NCI-H2196 (cell line): Measurements from ENCODE around the gene RETREG3.
"Not testable (repeated sequence)": the region's sequence is repeated elsewhere in the genome, so short reads cannot be mapped to it uniquely, and the experiment has no call there.

Experiments used
- DNase-seq: peaks from one replicate; lab custom pipeline; 2025; ENCODE audit not compliant: unreplicated experiment; lab: John Stamatoyannopoulos, UW

RETREG3 gene

DNA sequence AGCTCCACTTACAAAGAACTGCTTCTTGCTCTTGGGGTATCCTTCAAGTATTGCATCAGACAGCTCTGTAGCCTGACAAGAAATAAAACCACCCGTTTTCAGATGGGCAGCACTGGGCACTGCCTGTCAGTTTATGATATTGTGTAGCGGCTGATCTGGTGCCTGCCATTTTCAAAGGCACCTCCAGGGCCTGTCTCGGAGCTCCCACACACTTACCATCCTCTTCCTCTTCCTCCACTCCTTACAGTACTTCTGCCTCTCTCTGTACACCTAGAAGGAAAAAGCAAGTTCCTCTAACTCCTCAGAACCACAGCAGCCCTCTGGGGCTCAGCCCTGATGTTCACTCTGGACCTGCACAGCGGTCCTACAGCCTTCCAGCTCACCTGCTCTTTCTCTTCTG lies 36.1 kb downstream of the RETREG3 start:
- no peak for DNase-seq

DNA sequence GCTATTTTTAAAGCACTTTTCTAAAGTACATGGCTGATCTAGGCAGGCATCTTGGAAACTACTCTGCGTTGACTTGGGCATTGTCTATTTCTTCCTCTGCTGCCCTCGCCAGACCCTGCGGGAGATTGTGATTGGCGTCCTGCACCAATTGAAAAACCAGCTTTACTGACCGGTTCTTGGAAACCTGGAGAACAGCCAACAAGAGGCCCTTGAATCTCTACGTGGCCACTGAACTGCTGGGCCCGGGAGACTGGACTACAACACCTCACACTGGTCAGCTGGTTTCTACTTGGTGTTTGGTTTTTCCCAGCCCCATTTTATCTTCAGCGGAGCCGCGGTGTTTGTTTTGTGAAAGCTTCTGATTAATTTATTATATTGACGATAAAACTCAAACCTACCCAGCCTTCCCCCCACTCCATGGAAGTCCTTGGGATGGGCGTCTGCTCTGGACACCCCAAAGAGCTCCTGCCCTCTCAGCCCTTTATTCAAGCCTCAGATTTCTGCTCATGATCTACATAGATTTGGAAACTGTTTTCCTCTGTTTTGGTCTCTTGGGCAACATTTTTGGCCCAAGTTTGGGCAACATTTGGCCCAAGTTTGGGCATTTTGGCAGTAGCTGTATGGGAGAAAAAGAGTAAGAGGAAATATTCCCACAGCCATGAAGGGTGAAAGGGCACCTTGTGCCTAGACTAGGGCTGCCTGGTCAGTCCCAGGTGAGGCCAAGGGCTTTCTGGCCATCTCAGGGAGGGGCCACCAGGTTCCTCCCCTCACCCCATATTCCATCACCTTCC lies 37.5 kb downstream of the RETREG3 start:
- DNase-seq, result no peak

DNA sequence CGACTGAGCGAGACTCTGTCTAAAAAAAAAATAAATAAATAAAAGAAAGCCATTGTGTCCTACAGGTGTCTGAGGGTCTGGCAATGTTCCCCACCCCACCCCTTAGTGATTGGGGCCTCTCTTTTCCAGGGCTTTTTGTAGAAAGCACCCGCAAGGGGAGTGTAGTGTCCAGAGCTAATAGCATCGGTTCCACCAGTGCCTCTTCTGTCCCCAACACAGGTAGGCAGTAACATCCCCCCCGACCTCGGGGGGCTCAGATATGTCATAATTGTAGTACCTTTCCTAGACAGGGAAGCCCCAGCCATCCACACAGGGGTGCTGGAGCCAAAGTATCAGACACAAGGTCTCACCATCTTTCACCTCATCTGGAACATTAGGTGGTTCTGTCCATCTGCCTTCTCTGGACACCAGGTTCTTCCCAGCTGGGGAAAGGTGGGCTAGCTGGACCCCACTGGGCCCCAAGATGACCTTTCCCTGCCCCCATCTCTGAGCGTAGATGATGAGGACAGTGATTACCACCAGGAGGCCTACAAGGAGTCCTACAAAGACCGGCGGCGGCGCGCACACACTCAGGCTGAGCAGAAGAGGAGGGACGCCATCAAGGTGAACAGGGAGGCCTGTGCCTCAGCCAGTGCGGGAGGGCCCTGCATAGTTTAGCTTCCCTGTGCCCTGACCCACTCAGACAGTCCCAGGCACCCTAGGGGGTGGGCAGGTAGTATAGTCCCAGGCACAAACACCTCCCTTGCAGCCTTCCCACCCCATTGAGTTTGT lies 40.6 kb downstream of the RETREG3 start:
- DNase-seq, result no peak

DNA sequence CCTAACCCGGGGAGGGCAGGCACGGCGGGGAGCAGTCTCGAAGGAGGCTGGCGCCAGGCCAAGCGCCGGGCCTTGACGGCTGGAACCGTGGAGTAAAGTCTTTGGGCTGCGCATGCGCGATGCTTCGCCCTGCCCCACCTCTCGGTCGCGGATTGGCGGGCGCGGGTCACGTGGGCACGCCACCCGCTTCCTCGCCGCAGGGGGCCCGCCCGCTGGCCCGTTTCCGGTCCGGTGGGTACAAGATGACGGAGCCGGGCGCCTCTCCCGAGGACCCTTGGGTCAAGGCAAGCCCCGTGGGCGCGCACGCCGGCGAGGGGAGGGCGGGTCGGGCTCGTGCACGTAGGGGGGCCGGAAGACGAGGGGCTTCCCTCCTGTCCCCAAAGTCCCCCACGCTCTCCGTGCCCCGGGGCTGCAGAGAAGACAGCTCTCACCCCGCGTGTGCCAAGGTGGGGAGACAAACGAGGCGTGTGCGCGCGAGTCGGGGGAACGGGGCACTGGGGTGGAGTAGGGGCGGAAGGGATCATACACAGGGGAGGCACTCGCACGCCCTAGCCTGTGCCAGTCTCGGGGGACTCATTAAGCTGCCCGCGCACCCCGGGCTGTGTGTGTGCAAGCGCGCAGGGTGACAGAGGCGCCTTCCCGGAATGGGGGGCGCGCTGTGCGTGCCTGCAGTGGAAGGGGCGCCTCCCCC lies 42.1 kb downstream of the RETREG3 start, which contains the start of gene MLX:
TSS of gene MLX (plus strand) at position 218 of the 691 bp plus-strand sequence. CDS start at position 243, 25 bp downstream.
- DNase-seq, result peak; percentile 89

DNA sequence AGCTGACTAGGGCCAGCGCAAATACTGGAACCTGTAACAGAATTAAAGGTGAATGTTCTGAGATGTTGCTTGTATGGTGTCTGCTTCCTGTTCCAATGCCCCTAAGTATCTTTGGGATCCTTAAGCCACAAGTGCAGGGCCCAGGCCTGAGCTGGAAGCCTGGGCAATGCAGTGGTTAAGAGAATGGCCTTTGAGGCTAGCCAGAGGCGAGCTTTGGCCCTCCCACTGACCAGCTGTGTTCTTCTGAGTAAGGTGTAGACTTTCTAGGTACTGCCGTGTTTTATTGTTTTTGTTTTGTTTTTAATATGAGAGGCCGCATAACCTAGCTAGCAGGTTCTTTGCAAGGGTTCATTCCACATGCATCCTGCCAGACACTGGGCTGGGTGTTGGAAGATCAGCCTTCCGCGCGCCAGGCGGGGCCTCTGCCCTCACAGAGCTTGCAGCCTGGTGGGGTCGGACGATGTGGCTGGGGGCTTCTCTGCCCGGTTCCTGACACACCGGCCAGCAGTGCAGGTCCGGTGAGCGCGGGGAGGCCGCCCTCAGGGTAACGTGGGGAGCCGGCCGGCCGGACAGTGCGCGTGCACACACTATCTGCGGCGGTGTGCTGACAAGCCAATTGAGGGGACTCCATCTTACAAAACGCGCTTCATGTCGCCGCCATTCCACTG lies 42.8 kb downstream of the RETREG3 start:
- no peak for DNase-seq

DNA sequence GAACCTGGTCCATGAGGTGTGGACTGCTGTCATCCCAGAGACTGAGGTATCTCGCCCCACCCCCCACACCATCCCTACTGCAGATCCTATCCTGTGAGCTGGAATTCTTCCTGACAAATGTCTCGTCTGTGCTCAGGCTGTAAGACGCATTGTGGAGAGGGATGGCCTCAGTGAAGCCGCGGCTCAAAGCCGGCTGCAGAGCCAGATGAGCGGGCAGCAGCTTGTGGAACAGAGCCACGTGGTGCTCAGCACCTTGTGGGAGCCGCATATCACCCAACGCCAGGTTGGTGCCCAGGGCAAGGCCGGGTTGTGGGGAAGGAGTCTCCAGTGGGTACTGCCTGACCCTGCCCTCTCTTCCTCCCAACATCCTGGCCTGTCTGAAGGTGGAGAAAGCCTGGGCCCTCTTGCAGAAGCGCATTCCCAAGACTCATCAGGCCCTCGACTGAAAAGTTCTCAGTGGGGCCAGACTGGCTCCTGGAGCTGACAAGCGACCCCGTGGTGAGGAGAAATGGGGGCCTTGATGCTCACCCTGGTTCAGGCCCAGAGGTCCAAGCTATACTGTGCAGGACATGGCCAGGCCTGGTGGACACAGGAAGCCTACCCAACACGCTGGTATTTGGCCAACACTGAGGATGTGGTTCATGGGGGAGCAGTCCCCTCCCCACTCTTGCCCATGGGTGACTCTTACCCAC lies 43.5 kb downstream of the RETREG3 start:
- no peak for DNase-seq

DNA sequence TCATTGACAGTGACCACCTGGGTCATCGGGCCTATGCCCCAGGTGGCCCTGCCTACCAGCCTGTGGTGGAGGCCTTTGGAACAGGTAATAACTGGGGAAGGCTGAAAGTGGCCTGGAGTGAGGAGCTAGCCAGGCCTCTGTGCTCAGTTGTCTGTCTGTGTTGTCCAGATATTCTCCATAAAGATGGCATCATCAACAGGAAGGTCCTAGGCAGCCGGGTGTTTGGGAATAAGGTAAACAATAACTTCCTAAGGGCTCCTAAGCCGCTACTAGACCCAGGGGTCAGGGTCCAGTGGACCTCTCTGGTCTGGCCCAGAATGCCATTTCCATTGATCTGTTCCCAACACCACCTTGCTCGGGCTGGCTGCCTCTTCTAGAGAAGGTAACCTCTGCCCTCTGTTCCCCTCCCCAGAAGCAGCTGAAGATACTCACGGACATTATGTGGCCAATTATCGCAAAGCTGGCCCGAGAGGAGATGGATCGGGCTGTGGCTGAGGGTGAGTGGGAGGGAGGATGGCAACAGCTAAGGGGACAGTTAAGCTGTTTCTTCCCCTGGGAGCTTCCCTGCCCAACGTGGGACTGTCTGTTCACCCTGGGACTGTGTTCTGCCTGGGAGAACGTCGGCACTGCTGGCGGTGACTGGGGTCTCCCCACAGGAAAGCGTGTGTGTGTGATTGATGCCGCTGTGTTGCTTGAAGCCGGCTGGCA lies 44.2 kb downstream of the RETREG3 start:
- no peak for DNase-seq

DNA sequence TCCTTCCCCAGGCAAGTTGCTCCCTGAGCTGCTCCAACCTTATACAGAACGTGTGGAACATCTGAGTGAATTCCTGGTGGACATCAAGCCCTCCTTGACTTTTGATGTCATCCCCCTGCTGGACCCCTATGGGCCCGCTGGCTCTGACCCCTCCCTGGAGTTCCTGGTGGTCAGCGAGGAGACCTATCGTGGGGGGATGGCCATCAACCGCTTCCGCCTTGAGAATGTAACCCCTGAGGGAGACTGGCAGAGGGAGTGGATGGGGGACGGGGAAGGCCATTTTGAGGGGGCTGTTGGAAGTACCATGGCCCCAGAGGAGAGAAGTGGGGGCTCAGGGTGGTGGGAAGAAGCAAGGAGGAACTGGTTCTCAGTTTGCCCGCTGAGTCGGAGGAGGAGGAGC lies 45.2 kb downstream of the RETREG3 start:
- no peak for DNase-seq

DNA sequence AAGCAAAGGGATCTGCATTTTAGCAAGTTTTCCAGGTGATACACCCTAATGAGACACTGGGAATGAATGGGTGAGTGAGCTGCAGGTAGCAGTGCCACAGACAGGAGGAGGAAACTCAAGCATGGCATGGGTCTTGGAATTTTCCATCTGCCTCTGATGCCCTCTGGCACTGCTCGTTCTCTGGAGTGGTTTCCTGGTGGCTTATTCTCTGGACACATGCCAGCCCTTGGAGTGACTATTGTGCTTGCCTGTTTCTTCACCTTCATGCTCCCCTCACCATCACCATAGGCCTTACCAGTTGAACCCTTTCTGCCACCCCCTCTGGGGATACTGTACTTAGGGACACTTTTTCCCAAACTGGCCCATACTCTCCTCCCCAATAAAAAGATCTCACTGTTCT lies 45.6 kb downstream of the RETREG3 start:
- DNase-seq, result no peak

DNA sequence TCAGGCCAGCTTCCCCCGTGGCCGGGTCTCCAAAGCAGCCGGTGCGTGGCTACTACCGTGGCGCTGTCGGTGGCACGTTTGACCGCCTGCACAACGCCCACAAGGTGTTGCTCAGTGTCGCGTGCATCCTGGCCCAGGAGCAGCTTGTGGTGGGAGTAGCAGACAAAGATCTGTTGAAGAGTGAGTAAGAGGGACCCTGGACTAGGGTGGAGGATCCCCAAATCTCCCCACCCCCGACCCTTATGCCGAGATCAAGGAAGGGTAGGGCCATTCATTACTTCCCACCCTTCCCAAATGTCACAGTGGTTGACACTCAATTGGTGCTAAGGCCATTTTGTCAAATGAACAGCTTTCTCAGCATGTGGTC lies 46.0 kb downstream of the RETREG3 start:
- no peak for DNase-seq

DNA sequence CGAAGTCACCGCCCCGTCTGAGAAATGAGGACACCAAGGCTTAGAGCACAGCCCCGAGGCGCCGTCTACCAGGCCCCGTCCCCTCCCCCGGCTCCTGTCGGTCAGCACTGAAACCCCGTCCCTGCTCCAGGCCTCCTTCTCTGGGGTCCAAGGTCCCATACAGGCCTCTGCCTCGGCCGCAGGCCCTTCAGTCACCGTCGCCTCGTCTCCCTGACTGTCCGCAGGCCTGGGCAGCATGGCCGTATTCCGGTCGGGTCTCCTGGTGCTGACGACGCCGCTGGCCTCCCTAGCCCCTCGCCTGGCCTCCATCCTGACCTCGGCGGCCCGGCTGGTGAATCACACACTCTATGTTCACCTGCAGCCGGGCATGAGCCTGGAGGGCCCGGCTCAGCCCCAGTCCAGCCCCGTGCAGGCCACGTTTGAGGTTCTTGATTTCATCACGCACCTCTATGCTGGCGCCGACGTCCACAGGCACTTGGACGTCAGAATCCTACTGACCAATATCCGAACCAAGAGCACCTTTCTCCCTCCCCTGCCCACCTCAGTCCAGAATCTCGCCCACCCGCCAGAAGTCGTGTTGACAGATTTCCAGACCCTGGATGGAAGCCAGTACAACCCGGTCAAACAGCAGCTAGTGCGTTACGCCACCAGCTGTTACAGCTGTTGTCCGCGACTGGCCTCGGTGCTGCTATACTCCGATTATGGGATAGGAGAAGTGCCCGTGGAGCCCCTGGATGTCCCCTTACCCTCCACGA lies 46.6 kb downstream of the RETREG3 start:
- DNase-seq, result no peak

DNA sequence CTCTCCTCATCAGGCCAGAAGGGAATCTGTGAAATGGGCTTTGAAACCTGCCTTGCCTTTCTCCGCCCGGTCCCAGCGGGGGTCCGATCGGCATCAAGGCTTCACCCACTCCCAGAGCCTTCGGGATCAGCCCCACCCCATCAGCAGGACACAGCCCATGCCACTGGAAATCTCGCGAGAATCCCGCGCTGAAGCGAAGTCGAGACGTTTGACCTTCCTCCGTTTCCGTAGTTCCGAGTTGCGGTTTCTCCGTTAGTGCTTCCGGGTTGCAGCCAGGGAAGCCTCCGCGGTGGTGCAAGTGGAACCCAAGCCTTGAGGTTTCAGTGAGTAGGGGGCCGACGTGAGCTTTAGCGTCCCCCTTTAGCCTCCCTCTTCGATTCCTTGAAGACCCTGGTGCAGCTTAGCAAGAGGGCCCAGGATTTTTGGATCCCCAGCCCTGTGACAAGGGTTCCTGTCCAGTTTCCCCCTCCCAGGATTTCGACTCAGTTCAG lies 47.2 kb downstream of the RETREG3 start, which contains the start of gene COASY:
TSS of gene COASY (plus strand) at position 252 of the 491 bp plus-strand sequence. CDS start 475 bp downstream, outside the sequence.
- peak; percentile 88 for DNase-seq

DNA sequence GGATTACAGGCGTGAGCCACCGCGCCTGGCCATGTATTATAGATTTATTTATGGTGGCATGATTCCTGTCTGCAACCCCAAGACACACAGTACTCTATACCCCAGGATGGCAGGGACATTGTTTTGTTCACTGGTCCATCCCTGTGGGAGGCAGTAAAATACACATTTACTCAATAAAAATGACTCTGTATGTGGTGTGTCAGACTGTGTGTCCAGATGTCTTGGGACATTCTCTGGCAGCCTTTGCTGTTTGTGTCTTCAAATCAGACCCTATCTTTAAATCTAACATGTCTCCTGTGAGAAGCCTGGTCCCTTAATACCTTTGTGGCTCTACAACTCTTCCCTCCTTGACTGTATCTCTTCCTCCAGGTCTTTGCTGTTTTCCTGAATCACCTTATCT lies 48.9 kb downstream of the RETREG3 start:
- no peak for DNase-seq

DNA sequence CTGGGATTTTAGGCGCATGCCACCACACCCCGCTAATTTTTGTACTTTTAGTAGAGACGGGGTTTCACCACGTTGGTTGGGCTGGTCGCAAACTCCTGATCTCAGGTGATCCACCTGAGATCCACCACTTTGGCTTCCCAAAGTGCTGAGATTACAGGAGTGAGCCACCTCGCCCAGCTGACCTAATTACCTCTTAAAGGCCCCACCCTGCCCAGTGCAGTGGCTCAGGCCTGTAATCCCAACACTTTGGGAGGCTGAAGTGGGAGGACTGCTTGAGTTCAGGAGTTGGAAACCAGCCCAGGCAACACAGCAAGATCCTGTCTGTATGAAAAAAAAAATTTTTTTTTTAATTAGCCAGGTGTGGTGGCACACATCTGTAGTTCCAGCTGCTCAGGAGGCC lies 50.1 kb downstream of the RETREG3 start:
- DNase-seq, result peak; percentile 6

DNA sequence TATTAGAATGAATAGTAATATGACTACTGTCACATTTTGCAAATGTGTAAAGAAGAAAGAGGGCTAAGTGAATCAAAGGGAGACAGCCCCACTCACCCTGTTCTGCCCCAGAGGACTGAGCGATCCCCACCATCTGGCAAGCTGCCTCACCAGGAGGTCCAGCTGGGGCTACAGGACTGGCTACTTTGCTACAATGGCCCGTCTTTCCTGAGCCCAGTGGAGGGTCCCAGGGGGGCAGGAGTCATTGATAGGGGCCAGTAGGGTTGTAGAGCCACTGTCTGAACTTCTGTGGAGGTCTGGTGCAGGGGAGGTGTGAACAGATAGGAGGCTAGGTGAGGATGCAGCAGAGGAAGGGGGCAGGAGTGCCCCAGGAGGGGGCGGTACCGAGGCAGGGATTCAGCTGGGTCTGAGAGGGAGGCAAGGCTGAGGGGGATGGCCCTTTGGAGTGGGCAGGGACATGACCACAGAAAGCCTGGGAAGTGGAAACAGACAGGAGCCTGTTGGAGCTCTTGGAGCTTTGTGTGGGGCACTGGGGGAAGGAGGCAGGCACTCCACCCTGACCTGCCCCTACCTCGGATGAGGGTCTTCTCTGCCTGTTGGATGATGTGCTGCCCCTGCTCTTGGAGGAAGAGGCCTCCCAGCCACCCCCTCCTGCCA lies 53.1 kb downstream of the RETREG3 start:
- not testable (repeated sequence) for DNase-seq

DNA sequence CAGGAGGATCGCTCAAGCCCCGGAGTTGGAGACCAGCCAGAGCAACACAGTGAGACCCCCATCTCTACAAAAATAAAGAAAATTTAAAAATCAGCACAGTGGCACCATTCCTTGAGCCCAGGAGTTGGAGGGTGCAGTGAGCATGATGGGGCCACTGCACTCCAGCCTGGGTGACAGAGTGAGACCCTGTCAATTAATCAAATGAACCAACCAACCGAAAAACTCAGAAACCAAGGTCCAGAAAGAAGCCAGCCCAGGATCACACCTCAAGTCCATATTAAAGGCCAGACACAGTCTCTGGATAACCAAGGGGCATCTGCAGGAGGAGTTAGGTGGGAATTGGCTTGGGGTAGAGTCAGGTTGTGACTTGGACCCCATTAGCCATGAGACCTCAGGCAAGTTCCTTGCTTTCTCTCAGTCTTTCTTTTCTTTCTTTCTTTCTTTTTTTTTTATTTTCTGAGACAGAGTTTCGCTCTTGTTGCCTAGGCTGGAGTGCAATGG lies 54.0 kb downstream of the RETREG3 start:
- no peak for DNase-seq

DNA sequence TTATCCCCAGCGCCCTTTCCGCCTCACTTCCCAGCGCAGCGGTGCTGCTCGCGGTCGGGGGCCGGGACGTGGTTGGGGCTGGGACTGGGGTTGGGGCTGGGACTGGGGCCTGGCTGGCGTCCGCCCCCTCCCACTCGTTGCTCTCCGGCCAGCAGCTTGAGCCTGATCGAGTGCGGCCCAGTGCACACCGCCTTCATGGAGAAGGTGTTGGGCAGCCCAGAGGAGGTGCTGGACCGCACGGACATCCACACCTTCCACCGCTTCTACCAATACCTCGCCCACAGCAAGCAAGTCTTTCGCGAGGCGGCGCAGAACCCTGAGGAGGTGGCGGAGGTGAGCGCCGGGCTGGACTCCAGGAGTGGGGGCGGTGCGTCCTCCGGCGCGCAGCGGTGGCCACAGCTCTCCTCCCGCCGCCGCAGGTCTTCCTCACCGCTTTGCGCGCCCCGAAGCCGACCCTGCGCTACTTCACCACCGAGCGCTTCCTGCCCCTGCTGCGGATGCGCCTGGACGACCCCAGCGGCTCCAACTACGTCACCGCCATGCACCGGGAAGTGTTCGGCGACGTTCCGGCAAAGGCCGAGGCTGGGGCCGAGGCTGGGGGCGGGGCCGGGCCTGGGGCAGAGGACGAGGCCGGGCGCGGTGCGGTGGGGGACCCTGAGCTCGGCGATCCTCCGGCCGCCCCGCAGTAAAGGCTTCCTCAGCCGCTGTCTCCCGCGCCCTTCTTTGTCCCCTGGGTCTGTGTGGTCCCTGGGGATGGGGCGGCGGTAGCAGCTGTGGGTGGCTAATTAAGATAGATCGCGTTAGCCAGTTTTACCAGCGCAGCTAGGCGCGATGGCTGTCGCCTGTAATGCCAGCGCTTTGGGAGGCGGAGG lies 54.7 kb downstream of the RETREG3 start:
- DNase-seq, result peak; percentile 65
